ENCODE measurements around the gene MRPL52. TPM values are rescaled to one million over a fixed set of nuclear protein-coding genes. Genes with fewer than 3 reads are reported as not detected.
A peak's percentile ranks its signal among the peaks of the same experiment; 100 is the strongest.
"Not testable (repeated sequence)": the region's sequence is repeated elsewhere in the genome, so short reads cannot be mapped to it uniquely, and the experiment has no call there.

MRPL52 gene
- total RNA-seq, 2 experiments from 2014 or later, result 108 to 119 TPM

- not testable (repeated sequence) for H3K9me3 Mint-ChIP-seq; H3K27ac Mint-ChIP-seq; H3K36me3 Mint-ChIP-seq (ENCODE audit: low read depth); DNase-seq; H3K4me3 Mint-ChIP-seq
- Mint-ChIP-seq H3K27me3 (peaks cover 21% of the 10 kb centered on the region), H3K4me1 (peaks cover 54% of the 10 kb centered on the region)
- CTCF ChIA-PET, result interaction anchor here (0.6 to 7.9 kb wide), 32 partner anchors 9 to 940 kb away, joined by 3 to 195 read pairs (median 5); partner anchors contain the start of genes DAD1, LRP10, MMP14 and MRPL52
- POLR2A ChIA-PET, result interaction anchor here (0.7 to 2.1 kb wide), 5 partner anchors 17 to 297 kb away, joined by 3 to 7 read pairs (median 5); no protein-coding TSS in a partner anchor
Observed at GRCh38 chr14:22854296-22854695, 24.6 kb downstream of the MRPL52 start.

- CTCF ChIA-PET, result interaction anchor here (0.7 to 7.9 kb wide), 32 partner anchors 8 to 941 kb away, joined by 3 to 195 read pairs (median 4); partner anchors contain the start of genes DAD1, LRP10, MMP14 and MRPL52
- H3K36me3 Mint-ChIP-seq (ENCODE audit: low read depth), result peaks cover 3% of the 10 kb centered on the region
- DNase-seq, result no peak
Observed at GRCh38 chr14:22854963-22855724, 25.5 kb downstream of the MRPL52 start.

DNA sequence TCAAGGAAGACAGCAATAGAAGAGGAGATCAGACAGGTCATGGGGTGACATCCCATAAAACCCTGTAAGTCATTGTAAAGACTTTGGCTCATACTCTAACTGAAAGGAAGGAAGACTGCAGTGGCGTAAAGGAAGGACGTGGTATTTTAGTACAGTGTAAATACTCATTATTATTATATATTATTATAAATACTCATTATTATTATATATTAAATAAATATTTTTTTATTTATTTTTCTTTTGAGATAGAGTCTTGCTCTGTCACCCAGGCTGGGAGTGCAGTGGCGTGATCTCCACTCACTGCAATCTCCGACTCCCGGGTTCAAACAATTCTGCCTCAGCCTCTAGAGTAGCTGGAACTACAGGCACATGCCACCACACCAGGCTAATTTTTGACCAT is 26.7 kb downstream of the MRPL52 start:
- CTCF ChIA-PET, result interaction anchor here (1.5 to 7.9 kb wide), 5 partner anchors 15 to 33 kb away, joined by 6 to 195 read pairs (median 21); partner anchors contain the start of gene LRP10
- Mint-ChIP-seq H3K9me3 (peaks cover 2% of the 10 kb centered on the region), H3K36me3 (ENCODE audit: low read depth) (peaks cover 8% of the 10 kb centered on the region), H3K4me3 (no peak overlapping the region), H3K27me3 (peaks cover 27% of the 10 kb centered on the region), H3K27ac (no peak overlapping the region), H3K4me1 (peaks cover 45% of the 10 kb centered on the region)
- POLR2A ChIA-PET, result no interaction called here
- DNase-seq, result no peak

More at GRCh38 chr14:22854963-22855724, 25.5 kb downstream of the MRPL52 start:
- Mint-ChIP-seq H3K27me3 (peaks cover 19% of the 10 kb centered on the region), H3K9me3 (no peaks in the 10 kb centered on the region), H3K27ac (no peak overlapping the region), H3K4me3 (no peak overlapping the region), H3K4me1 (peaks cover 54% of the 10 kb centered on the region)
- POLR2A ChIA-PET, result interaction anchor here (0.7 to 2.1 kb wide), 8 partner anchors 16 to 299 kb away, joined by 3 to 7 read pairs (median 3); no protein-coding TSS in a partner anchor

GRCh38 chr14:22860377-22860776 is 30.7 kb downstream of the MRPL52 start:
- Mint-ChIP-seq H3K27me3 (peaks cover 36% of the 10 kb centered on the region), H3K4me1 (peaks cover 22% of the 10 kb centered on the region), H3K36me3 (ENCODE audit: low read depth) (peaks cover 15% of the 10 kb centered on the region)
- POLR2A ChIA-PET, result interaction anchor here (0.6 to 2.9 kb wide), 2 partner anchors 10 to 163 kb away, joined by 3 to 21 read pairs; partner anchors contain the start of gene LRP10
- H3K27ac Mint-ChIP-seq, H3K9me3 Mint-ChIP-seq, H3K4me3 Mint-ChIP-seq, DNase-seq: not testable (repeated sequence)
- CTCF ChIA-PET, result interaction anchor here (0.7 to 8.1 kb wide), 8 partner anchors 7 to 304 kb away, joined by 3 to 62 read pairs (median 13); partner anchors contain the start of gene LRP10

- Mint-ChIP-seq H3K27me3 (peaks cover 28% of the 10 kb centered on the region), H3K4me1 (peaks cover 16% of the 10 kb centered on the region), H3K36me3 (ENCODE audit: low read depth) (peaks cover 12% of the 10 kb centered on the region), H3K4me3 (no peak overlapping the region), H3K9me3 (peaks cover 9% of the 10 kb centered on the region), H3K27ac (no peak overlapping the region)
- ChIA-PET POLR2A (interaction anchor here (2.1 kb wide), 1 partner anchor 9 kb away, joined by 5 read pairs; the partner anchor contains the start of gene LRP10), CTCF (interaction anchor here (0.7 to 8.1 kb wide), 5 partner anchors 8 to 121 kb away, joined by 3 to 62 read pairs (median 3); no protein-coding TSS in a partner anchor)
- DNase-seq, result no peak
Observed at GRCh38 chr14:22861651-22862050, 32.0 kb downstream of the MRPL52 start.

DNA sequence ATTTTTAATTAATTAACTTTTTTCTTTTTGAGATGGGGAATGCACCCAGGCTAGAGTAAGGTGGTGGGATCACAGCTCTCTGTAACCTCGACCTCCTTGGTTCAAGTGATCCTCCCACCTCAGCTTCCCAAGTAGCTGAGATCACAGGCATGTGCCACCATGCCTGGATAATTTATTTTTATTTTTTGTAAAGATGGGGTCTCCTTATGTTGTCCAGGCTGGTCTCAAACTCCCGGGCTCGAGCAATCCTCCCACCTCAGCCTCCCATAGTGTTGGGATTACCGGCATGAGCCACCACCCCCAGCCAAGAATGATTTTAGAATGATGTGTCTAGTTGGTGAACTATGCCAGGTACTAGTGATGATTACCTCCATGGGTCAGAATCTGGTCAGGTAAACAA is 35.3 kb downstream of the MRPL52 start:
- ChIA-PET CTCF (interaction anchor here (0.8 to 8.1 kb wide), 2 partner anchors 12 to 42 kb away, joined by 3 to 62 read pairs; no protein-coding TSS in a partner anchor), POLR2A (no interaction called here)
- DNase-seq, result no peak
- H3K4me1 Mint-ChIP-seq, result peaks cover 6% of the 10 kb centered on the region
- no peak overlapping the region for H3K4me3 Mint-ChIP-seq
- peaks cover 19% of the 10 kb centered on the region for H3K27me3 Mint-ChIP-seq
- no peak overlapping the region for H3K27ac Mint-ChIP-seq
- H3K36me3 Mint-ChIP-seq (ENCODE audit: low read depth), result peaks cover 12% of the 10 kb centered on the region
- peaks cover 9% of the 10 kb centered on the region for H3K9me3 Mint-ChIP-seq

GRCh38 chr14:22865424-22866405 is 36.0 kb downstream of the MRPL52 start:
- POLR2A ChIA-PET, result no interaction called here
- H3K4me1 Mint-ChIP-seq, result peaks cover 13% of the 10 kb centered on the region
- H3K9me3 Mint-ChIP-seq, result peaks cover 9% of the 10 kb centered on the region
- no peak overlapping the region for H3K27ac Mint-ChIP-seq
- H3K36me3 Mint-ChIP-seq (ENCODE audit: low read depth), result peaks cover 12% of the 10 kb centered on the region
- peaks cover 17% of the 10 kb centered on the region for H3K27me3 Mint-ChIP-seq
- no peak for DNase-seq
- no peak overlapping the region for H3K4me3 Mint-ChIP-seq
- CTCF ChIA-PET, result interaction anchor here (0.6 to 8.1 kb wide), 5 partner anchors 12 to 992 kb away, joined by 3 to 62 read pairs (median 4); no protein-coding TSS in a partner anchor

DNA sequence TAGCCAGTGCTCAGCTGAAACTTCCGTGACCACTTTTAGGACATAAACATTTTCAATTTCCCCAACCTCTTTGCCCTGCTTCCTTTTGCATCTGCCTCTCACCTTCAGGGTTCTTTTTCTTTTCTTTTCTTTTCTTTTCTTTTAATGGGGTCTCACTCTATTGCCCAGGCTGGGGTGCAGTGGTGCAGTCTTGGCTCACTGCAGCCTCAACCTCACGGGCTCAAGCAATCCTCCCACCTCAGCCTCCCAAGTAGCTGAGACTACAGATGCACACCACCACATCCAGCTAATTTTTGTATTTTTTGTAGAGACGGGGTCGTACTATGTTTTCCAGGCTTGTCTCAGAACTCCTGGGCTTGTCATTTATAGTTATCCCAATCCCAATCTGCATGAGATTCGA is 37.2 kb downstream of the MRPL52 start:
- peaks cover 3% of the 10 kb centered on the region for H3K9me3 Mint-ChIP-seq
- CTCF ChIA-PET, result interaction anchor here (0.9 to 8.1 kb wide), 2 partner anchors 14 to 44 kb away, joined by 3 to 62 read pairs; no protein-coding TSS in a partner anchor
- POLR2A ChIA-PET, result no interaction called here

DNA sequence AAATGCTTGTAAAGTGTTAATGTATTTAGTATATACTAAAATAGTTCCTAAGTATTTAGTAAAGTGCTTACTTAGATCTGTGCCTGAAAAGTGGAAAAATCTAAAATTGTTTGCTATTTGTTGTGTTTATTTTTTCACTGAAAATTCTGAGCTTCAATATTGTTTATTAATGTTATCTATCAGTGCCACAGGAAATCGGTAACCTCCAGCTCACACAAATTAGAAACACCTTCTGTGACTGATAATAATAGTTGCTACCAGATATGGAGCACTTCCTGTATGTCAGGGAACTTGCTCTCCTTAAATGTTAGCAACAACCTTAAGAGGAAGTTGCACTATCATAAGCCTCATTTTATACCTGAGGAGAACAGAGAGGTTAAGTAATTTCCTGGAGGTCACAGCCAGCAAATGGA is 41.1 kb downstream of the MRPL52 start:
- ChIA-PET POLR2A (interaction anchor here (0.7 to 7.7 kb wide), 20 partner anchors 9 to 314 kb away, joined by 3 to 115 read pairs (median 6); partner anchors contain the start of genes ABHD4, ACIN1, DAD1 and HAUS4), CTCF (interaction anchor here (0.6 to 7.8 kb wide), 15 partner anchors 12 to 281 kb away, joined by 3 to 145 read pairs (median 5); partner anchors contain the start of genes DAD1, MRPL52, PRMT5 and RBM23)
- Mint-ChIP-seq H3K27me3 (no peaks in the 10 kb centered on the region), H3K9me3 (no peaks in the 10 kb centered on the region), H3K27ac (peak overlapping the region; percentile 97), H3K4me1 (peaks cover 36% of the 10 kb centered on the region), H3K36me3 (ENCODE audit: low read depth) (peaks cover 25% of the 10 kb centered on the region), H3K4me3 (peak overlapping the region; percentile 86)
- no peak for DNase-seq

More for the DNA sequence above, 37.2 kb downstream of the MRPL52 start:
- Mint-ChIP-seq H3K27ac (no peak overlapping the region), H3K4me1 (peaks cover 18% of the 10 kb centered on the region), H3K36me3 (ENCODE audit: low read depth) (peaks cover 2% of the 10 kb centered on the region), H3K4me3 (no peak overlapping the region), H3K27me3 (peaks cover 7% of the 10 kb centered on the region)
- DNase-seq, result no peak

- no peaks in the 10 kb centered on the region for H3K27me3 Mint-ChIP-seq
- POLR2A ChIA-PET, result interaction anchor here (0.6 to 7.7 kb wide), 24 partner anchors 10 to 315 kb away, joined by 3 to 115 read pairs (median 5); partner anchors contain the start of genes ABHD4, ACIN1, DAD1 and HAUS4
- H3K27ac Mint-ChIP-seq, result peak within 1 kb of the TSS; percentile 97
- H3K4me1 Mint-ChIP-seq, result peaks cover 39% of the 10 kb centered on the region
- CTCF ChIA-PET, result interaction anchor here (0.7 to 7.8 kb wide), 23 partner anchors 9 to 301 kb away, joined by 3 to 145 read pairs (median 7); partner anchors contain the start of genes DAD1, MRPL52, PRMT5 and PSMB5
- H3K36me3 Mint-ChIP-seq (ENCODE audit: low read depth), result peaks cover 31% of the 10 kb centered on the region
- DNase-seq, result peak; percentile 87
- H3K9me3 Mint-ChIP-seq, result no peaks in the 10 kb centered on the region
- peak within 1 kb of the TSS; percentile 86 for H3K4me3 Mint-ChIP-seq
Observed at GRCh38 chr14:22871224-22872032, 41.7 kb downstream of the MRPL52 start, which contains the start of gene LRP10. TSS of gene LRP10 (plus strand) at chr14:22871740. CDS start at chr14:22872304, 564 bp downstream.

Measured in activated CD4-positive, alpha-beta memory T cell treated with anti-CD3 and anti-CD28 coated beads, Interleukin-2, amount 10 ng/mL, durations not matched to agents 7 days and 5 days (primary cell).